ENCODE data around the gene BTBD6. TPM values are rescaled to one million over a fixed set of nuclear protein-coding genes. Genes with fewer than 3 reads are reported as not detected.

BTBD6 gene
- total RNA-seq (ENCODE audit: low replicate concordance) = 38.8 and 44.7 TPM in 2 replicates
- long read RNA-seq, partial matches to known transcripts = 3 of 8 reads
- long read RNA-seq, other reads (novel, unspliced or antisense) = 1 of 8 reads

DNA sequence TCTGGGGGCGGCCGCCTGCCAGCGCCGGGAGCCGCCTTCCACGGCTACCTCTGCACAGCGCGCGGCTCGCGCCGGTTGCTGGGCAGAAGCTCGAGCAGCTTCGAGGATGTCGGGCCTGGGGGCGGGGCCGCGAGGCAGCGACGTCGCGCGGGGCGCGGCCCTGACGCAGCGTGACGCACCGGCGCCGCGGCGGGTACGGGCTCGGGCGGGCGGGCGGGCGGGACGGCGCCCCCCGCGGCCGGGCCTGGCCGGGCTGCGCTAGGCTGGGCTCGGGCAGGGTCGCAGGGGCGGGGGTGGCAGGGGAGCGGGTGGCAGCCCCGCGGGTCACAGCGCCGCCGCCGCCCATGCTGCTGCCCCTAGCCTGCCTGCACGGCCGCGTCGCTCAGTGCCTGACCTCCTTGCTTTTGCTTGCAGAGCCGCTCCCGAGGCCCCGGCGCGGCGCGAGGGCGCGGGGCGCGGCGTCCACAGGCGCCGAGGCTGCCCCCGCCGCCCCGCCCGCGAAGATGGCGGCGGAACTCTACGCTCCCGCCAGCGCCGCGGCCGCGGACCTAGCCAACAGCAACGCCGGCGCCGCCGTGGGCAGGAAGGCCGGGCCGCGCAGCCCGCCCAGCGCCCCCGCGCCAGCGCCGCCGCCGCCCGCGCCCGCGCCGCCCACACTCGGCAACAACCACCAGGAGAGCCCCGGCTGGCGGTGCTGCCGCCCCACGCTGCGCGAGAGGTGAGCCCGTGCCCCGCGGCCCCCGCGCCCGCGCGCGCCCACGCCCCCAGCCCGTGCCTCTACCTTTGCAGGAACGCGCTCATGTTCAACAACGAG, at the start of gene BTBD6:
Gene BTBD6, plus strand, starts transcription at position 166 of the 814 bp plus-strand sequence. Its CDS starts 179 bp downstream, at position 345.
- no peaks in the 10 kb centered on the region for H3K27me3 Mint-ChIP-seq
- peaks cover 25% of the 10 kb centered on the region for H3K4me1 Mint-ChIP-seq (ENCODE audit: unreplicated experiment)
- DNase-seq (ENCODE audit: extremely low spot score, unreplicated experiment) = peak; percentile 91
- peaks cover 6% of the 10 kb centered on the region for H3K36me3 Mint-ChIP-seq
- H3K27ac Mint-ChIP-seq = peak within 1 kb of the TSS; percentile 92
- H3K4me3 Mint-ChIP-seq = peak within 1 kb of the TSS; percentile 89
- TF ChIP-seq, protein P1, sequence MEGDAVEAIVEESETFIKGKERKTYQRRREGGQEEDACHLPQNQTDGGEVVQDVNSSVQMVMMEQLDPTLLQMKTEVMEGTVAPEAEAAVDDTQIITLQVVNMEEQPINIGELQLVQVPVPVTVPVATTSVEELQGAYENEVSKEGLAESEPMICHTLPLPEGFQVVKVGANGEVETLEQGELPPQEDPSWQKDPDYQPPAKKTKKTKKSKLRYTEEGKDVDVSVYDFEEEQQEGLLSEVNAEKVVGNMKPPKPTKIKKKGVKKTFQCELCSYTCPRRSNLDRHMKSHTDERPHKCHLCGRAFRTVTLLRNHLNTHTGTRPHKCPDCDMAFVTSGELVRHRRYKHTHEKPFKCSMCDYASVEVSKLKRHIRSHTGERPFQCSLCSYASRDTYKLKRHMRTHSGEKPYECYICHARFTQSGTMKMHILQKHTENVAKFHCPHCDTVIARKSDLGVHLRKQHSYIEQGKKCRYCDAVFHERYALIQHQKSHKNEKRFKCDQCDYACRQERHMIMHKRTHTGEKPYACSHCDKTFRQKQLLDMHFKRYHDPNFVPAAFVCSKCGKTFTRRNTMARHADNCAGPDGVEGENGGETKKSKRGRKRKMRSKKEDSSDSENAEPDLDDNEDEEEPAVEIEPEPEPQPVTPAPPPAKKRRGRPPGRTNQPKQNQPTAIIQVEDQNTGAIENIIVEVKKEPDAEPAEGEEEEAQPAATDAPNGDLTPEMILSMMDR (conservative IDR thresholded peaks at IDR 0.05) = no peak
- no peaks in the 10 kb centered on the region for H3K9me3 Mint-ChIP-seq

- Mint-ChIP-seq H3K27me3 (peaks cover 14% of the 10 kb centered on the region), H3K27ac (peak overlapping the region; percentile 43), H3K9me3 (no peaks in the 10 kb centered on the region), H3K4me3 (no peak overlapping the region), H3K4me1 (ENCODE audit: unreplicated experiment) (no peaks in the 10 kb centered on the region), H3K36me3 (no peaks in the 10 kb centered on the region)
- DNase-seq (ENCODE audit: extremely low spot score, unreplicated experiment) = no peak
- TF ChIP-seq, protein P1 (conservative IDR thresholded peaks at IDR 0.05) = peak; percentile 53
Observed at GRCh38 chr14:105198588-105198987, 49.7 kb upstream of the BTBD6 start.

DNA sequence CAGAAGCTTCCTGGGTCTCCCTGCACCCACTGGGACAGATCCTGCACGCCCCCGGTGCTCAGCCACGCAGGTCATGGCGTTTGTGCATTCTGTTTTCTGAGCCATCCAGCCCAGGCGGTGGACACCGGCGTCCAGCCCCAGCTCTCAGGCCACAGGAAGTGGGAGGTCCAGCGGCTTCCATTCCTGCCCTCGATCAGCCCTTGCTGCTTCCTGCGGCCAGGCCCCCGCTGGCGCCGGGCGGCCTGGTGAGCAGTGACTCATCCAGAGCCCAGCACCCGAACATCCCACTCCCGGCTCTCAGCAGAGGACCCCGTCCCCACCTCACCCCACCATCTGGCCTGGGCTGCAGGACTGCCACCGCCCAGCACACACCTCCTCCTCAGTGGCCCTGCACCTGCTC, 49.2 kb upstream of the BTBD6 start:
- TF ChIP-seq, protein P1 (conservative IDR thresholded peaks at IDR 0.05) = no peak
- Mint-ChIP-seq H3K27me3 (peaks cover 14% of the 10 kb centered on the region), H3K9me3 (no peaks in the 10 kb centered on the region), H3K27ac (peak overlapping the region; percentile 43), H3K4me3 (peak overlapping the region; percentile 52), H3K36me3 (no peaks in the 10 kb centered on the region), H3K4me1 (ENCODE audit: unreplicated experiment) (no peaks in the 10 kb centered on the region)
- DNase-seq (ENCODE audit: extremely low spot score, unreplicated experiment) = no peak

DNA sequence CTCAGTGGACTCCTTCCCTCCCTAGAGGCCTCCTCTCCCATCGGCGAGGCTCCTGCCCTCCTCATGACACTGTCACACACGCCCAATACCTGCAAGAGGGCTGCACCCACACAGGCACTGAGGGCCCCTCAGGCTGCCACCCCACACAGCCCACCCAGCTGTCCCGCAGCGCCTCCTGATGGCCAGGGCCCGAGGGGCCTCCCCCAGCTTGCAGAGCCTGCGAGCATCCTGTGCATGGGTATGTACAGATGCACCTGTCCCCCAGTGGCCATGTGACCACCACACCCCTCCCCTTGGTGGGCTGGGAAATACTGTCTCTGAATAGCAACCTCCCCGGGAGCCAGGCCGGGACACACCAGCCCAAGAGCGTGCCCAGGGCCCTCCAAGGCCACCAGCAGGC, 48.3 kb upstream of the BTBD6 start:
- no peaks in the 10 kb centered on the region for H3K4me1 Mint-ChIP-seq (ENCODE audit: unreplicated experiment)
- no peak overlapping the region for H3K27ac Mint-ChIP-seq
- H3K36me3 Mint-ChIP-seq = no peaks in the 10 kb centered on the region
- TF ChIP-seq, protein P1 (conservative IDR thresholded peaks at IDR 0.05) = no peak
- no peak for DNase-seq (ENCODE audit: extremely low spot score, unreplicated experiment)
- H3K4me3 Mint-ChIP-seq = no peak overlapping the region
- H3K27me3 Mint-ChIP-seq = peaks cover 7% of the 10 kb centered on the region
- H3K9me3 Mint-ChIP-seq = no peaks in the 10 kb centered on the region

GRCh38 chr14:105200641-105201040, 47.7 kb upstream of the BTBD6 start:
- no peak for DNase-seq (ENCODE audit: extremely low spot score, unreplicated experiment)

More at GRCh38 chr14:105200641-105201040, 47.7 kb upstream of the BTBD6 start:
- TF ChIP-seq, protein P1 (conservative IDR thresholded peaks at IDR 0.05) = no peak
- H3K4me1 Mint-ChIP-seq (ENCODE audit: unreplicated experiment) = no peaks in the 10 kb centered on the region
- peak overlapping the region; percentile 21 for H3K27ac Mint-ChIP-seq
- H3K4me3 Mint-ChIP-seq = no peak overlapping the region
- peaks cover 7% of the 10 kb centered on the region for H3K27me3 Mint-ChIP-seq
- H3K9me3 Mint-ChIP-seq = no peaks in the 10 kb centered on the region
- H3K36me3 Mint-ChIP-seq = no peaks in the 10 kb centered on the region

Data from type B pancreatic cell (in vitro differentiated cells).